ENCODE data around the gene UBE2F. TPM values are rescaled to one million over a fixed set of nuclear protein-coding genes. Genes with fewer than 3 reads are reported as not detected.

The UBE2F gene
- total RNA-seq, 2 experiments from 2014 or later, result 19.9 to 27.1 TPM

DNA sequence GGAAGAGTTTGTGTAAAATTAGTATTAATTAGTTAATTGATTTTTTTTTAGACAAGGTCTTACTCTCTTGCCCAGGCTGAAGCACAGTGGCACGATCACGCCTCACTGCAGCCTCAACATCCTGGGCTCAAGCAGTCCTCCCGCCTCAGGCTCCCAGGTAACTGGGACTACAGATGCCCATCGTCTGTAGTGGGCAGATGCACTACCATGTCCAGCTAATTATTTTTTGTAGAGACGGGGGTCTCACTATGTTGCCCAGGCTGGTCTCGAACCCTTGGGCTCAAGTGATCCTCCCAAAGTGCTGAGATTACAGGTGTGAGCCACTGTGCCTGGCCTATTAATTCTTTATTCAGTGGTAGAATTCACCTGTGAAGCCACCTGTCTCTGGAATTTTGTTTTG is 41.1 kb downstream of the UBE2F start:
- H3K9me2 ChIP-seq (ENCODE audit: insufficient read depth, low read length), result no peaks in the 10 kb centered on the region
- no peaks in the 10 kb centered on the region for H3K9me3 ChIP-seq (ENCODE audit: low read length)
- no peak for DNase-seq (ENCODE audit: low spot score)
- no peaks in the 10 kb centered on the region for H3K4me1 ChIP-seq (ENCODE audit: insufficient read depth, low read length, poor library complexity, severe bottlenecking)
- intact Hi-C loops (cut with micrococcal nuclease; ENCODE audit: unreplicated experiment), result no loop called here
- H3K36me3 ChIP-seq (ENCODE audit: insufficient read depth, low read length), result no peaks in the 10 kb centered on the region
- no peak overlapping the region for H3K27ac ChIP-seq (ENCODE audit: low read depth, low read length, poor library complexity, severe bottlenecking)
- BruUV-seq (replicated peaks), result no TSS peak
- TF ChIP-seq EZH2phosphoT487 (IDR thresholded peaks at IDR 0.05; ENCODE audit: borderline replicate concordance, low read depth, low read length), result no peak
- TF ChIP-seq, protein P1, sequence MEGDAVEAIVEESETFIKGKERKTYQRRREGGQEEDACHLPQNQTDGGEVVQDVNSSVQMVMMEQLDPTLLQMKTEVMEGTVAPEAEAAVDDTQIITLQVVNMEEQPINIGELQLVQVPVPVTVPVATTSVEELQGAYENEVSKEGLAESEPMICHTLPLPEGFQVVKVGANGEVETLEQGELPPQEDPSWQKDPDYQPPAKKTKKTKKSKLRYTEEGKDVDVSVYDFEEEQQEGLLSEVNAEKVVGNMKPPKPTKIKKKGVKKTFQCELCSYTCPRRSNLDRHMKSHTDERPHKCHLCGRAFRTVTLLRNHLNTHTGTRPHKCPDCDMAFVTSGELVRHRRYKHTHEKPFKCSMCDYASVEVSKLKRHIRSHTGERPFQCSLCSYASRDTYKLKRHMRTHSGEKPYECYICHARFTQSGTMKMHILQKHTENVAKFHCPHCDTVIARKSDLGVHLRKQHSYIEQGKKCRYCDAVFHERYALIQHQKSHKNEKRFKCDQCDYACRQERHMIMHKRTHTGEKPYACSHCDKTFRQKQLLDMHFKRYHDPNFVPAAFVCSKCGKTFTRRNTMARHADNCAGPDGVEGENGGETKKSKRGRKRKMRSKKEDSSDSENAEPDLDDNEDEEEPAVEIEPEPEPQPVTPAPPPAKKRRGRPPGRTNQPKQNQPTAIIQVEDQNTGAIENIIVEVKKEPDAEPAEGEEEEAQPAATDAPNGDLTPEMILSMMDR (conservative IDR thresholded peaks at IDR 0.05; ENCODE audit: low read length), result no peak
- ChIA-PET CTCF (ENCODE audit: unreplicated experiment) (no interaction called here), POLR2A (interaction anchor here (0.7 kb wide), 1 partner anchor 292 kb away, joined by 3 read pairs; no protein-coding TSS in a partner anchor)
- H3K79me2 ChIP-seq (ENCODE audit: insufficient read depth, low read depth, low read length), result no peaks in the 10 kb centered on the region
- no peak overlapping the region for H3K4me2 ChIP-seq (ENCODE audit: low read length)
- no peak overlapping the region for H3K4me3 ChIP-seq (ENCODE audit: low read depth, low read length, poor library complexity, severe bottlenecking)
- no peak overlapping the region for H2AFZ ChIP-seq (ENCODE audit: low read length)
- no peaks in the 10 kb centered on the region for H4K20me1 ChIP-seq (ENCODE audit: insufficient read depth, low read length)

DNA sequence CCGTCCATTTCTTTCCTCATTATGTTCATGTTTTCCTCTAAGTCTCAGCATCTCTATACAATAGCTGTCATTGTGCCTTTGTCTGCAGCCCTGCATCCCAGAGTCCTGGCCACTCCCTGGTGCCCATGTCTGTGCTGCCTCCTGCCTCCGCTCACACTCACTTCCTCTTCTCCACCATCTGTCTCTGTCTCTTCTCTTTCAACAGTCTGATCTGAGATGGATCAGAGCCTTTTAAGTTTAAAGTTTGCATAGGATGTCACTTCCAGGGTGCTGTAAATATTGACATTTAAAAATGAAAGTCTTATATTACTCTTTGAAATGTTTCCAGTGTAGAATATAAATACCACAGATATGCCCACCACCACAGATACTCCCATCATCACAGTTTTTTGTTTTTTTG is 42.7 kb downstream of the UBE2F start:
- Histone ChIP-seq H3K4me2 (ENCODE audit: low read length) (no peak overlapping the region), H4K20me1 (ENCODE audit: insufficient read depth, low read length) (no peaks in the 10 kb centered on the region), H3K9me3 (ENCODE audit: low read length) (no peaks in the 10 kb centered on the region), H3K4me3 (ENCODE audit: low read depth, low read length, poor library complexity, severe bottlenecking) (no peak overlapping the region), H3K27ac (ENCODE audit: low read depth, low read length, poor library complexity, severe bottlenecking) (no peak overlapping the region), H3K79me2 (ENCODE audit: insufficient read depth, low read depth, low read length) (no peaks in the 10 kb centered on the region), H2AFZ (ENCODE audit: low read length) (no peak overlapping the region), H3K4me1 (ENCODE audit: insufficient read depth, low read length, poor library complexity, severe bottlenecking) (no peaks in the 10 kb centered on the region), H3K36me3 (ENCODE audit: insufficient read depth, low read length) (no peaks in the 10 kb centered on the region), H3K9me2 (ENCODE audit: insufficient read depth, low read length) (no peaks in the 10 kb centered on the region)
- BruUV-seq (replicated peaks), result no TSS peak
- ChIA-PET POLR2A (interaction anchor here (1.1 to 1.8 kb wide), 2 partner anchors 9 kb away, joined by 4 to 5 read pairs; no protein-coding TSS in a partner anchor), CTCF (ENCODE audit: unreplicated experiment) (no interaction called here)
- DNase-seq (ENCODE audit: low spot score), result no peak
- intact Hi-C loops (cut with micrococcal nuclease; ENCODE audit: unreplicated experiment), result no loop called here
- TF ChIP-seq EZH2phosphoT487 (IDR thresholded peaks at IDR 0.05; ENCODE audit: borderline replicate concordance, low read depth, low read length), result no peak
- TF ChIP-seq, protein P1 (conservative IDR thresholded peaks at IDR 0.05; ENCODE audit: low read length), result no peak

DNA sequence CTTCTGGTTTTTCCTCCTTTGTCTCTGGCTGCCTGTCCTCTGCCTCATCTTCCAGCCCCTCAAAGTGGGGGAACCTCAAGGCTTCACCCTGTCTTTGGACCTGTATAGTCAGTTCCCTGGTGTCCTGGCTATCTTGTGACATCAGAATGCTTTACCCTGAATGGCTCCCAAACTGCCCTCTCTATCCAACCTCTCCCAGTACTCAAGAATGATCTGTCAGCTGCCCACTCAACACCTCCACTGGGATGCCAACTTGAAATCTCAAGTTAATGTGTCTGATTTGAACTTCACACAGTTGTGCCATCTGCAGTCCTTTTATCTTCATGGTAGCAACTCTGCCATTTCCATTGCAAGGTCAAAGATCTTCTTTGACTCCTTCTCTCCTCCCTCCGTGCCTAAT is 43.8 kb downstream of the UBE2F start:
- TF ChIP-seq EZH2phosphoT487 (IDR thresholded peaks at IDR 0.05; ENCODE audit: borderline replicate concordance, low read depth, low read length), result no peak
- TF ChIP-seq, protein P1 (conservative IDR thresholded peaks at IDR 0.05; ENCODE audit: low read length), result no peak
- Histone ChIP-seq H3K4me1 (ENCODE audit: insufficient read depth, low read length, poor library complexity, severe bottlenecking) (no peaks in the 10 kb centered on the region), H3K36me3 (ENCODE audit: insufficient read depth, low read length) (no peaks in the 10 kb centered on the region), H4K20me1 (ENCODE audit: insufficient read depth, low read length) (no peaks in the 10 kb centered on the region), H2AFZ (ENCODE audit: low read length) (no peak overlapping the region), H3K9me3 (ENCODE audit: low read length) (no peaks in the 10 kb centered on the region), H3K79me2 (ENCODE audit: insufficient read depth, low read depth, low read length) (no peaks in the 10 kb centered on the region), H3K27ac (ENCODE audit: low read depth, low read length, poor library complexity, severe bottlenecking) (no peak overlapping the region), H3K4me3 (ENCODE audit: low read depth, low read length, poor library complexity, severe bottlenecking) (no peak overlapping the region), H3K9me2 (ENCODE audit: insufficient read depth, low read length) (no peaks in the 10 kb centered on the region), H3K4me2 (ENCODE audit: low read length) (no peak overlapping the region)
- POLR2A ChIA-PET, result interaction anchor here (0.7 to 1.8 kb wide), 2 partner anchors 10 to 178 kb away, joined by 3 to 5 read pairs; no protein-coding TSS in a partner anchor
- no peak for DNase-seq (ENCODE audit: low spot score)
- BruUV-seq (replicated peaks), result no TSS peak
- CTCF ChIA-PET (ENCODE audit: unreplicated experiment), result no interaction called here
- intact Hi-C loops (cut with micrococcal nuclease; ENCODE audit: unreplicated experiment), result no loop called here
